HG03139 (cell line): ENCODE results near the gene IL6R.
"Not testable (repeated sequence)": the region's sequence is repeated elsewhere in the genome, so short reads cannot be mapped to it uniquely, and the experiment has no call there.

Source experiments
- ATAC-seq: cut with Tn5 transposase; IDR thresholded peaks from one replicate; pipeline ENCODE4 v1.9.1; 2021; ENCODE audit not compliant: unreplicated experiment

IL6R gene

DNA sequence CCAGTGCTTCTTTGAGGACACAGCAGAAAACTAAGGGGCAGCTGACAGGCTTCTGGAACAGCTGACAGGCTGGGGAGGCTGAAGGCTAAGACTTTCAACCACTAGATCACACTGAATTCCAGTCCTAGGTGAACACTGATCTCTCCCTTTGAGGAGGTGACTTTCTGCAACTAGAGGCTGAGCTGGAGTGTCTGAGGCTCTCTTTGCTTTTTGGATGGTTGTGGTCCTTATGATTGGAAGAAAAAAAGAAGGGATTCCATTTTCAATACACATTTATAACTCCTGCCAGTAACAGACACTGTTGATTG lies 1.4 kb downstream of the IL6R start:
- ATAC-seq = no peak

DNA sequence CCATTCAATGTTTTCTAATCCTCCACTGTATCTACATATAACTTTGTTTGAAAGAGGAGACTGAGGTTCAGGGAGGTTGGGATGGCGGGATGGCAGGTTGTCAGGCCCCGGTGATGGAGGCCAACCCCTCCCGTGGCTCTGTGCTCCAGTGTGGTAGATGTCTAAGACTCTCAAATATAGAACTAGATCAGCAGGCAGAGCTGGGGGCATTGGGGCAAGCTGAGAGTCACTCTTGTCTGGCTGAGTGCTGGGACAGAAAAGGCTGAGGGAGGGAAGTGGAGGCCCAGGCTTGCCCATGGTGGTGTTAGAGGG lies 1.7 kb downstream of the IL6R start:
- ATAC-seq = no peak

DNA sequence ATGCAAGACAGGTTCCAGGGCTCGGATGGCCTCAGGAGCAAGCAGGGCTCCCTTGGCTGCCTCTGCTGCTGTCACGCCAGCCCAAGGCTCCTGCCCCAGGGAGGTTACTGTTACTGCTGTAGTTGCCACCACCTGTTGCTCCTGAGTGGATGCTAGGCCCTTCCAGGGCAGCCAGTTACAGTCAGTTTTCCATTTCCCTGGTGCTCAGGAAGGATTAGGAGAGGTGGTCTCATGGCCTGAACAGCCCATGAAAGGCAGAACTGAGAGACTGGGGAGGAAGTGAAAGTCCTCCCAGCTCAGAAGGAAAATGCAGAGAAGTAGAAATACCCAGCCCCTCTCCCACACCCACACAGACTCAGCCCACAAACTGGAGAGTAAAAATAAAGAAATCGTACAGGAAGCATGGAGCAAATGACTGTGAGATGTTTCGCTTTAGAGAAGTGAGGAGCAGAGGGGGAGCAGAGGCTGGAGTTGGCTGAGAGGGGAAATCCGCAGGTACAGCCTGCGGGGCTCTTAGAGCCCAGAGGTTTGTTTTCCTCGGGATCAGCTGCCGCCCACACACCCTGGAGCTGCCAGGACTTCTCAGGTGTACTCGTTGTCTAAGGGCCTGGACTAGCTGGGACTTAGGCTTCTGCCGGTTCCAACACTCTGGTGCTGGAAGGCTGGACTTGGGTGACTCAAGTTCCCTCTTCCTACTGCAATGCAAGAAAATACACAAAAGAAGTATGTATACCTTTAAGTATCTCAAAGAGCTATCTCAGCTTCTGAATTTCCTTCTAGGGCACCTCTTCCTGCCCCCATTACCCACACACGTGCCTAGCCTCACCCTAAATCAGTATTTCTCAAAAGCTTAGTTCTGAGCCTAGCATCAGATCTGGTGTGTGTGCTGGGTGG lies 2.3 kb downstream of the IL6R start:
- no peak for ATAC-seq

DNA sequence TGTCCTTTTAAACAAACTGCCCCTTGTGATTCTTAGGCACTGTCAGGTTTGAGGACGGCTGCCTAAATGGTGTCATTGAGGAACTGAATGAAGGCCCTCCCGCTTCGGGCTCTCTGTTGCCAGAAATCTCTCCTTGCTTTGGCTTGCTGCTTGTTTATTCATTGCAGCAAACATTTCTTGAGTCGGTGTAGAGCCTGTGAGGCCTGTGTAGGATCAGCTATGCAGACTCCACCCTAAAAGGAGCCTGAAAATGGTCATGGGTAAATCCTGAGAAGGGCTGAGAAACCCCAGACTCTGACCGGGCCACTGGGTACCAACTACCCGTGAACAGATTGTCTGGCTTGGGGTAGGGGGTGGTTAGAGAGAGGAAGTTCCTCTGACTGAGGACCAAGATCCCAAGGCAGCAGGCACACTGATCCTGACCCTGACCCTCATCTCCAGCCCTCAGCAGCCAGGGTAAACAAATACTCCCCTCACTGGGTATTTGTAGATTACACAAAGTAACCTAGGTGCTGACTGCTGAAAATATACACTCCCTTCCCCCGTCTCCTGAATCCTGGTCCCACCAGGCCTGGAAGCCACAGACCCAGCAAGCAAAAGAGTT lies 3.1 kb downstream of the IL6R start:
- ATAC-seq = no peak

DNA sequence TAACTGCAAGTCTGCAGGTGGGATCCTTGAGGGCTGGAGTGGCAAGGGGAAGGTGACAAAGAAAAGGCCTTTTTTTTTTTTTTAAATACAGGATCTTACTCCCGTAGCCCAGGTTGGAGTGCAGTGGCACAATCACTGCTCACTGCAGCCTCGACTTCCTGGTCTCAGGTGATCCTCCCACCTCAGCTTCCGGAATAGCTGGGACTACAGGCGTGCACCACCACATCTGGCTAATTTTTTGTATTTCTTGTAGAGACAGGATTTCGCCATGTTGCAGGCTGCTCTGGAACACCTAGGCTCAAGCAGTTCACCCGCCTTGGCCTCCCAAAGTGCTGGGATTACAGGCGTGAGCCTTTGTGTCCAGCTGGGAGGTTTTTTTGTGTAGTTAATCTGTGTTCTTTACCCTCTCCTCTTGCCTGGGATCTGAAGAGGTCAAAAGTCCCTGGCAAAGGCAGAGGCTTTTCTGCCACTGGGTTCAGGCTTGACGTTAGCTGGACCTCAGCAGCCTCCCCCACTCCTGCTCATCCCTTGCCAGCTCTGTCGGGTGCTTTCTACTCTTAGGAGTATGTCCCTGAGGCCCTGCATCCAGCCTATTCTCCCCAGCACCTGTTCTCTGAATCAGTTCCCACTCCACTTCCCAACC lies 5.2 kb downstream of the IL6R start:
- no peak for ATAC-seq

DNA sequence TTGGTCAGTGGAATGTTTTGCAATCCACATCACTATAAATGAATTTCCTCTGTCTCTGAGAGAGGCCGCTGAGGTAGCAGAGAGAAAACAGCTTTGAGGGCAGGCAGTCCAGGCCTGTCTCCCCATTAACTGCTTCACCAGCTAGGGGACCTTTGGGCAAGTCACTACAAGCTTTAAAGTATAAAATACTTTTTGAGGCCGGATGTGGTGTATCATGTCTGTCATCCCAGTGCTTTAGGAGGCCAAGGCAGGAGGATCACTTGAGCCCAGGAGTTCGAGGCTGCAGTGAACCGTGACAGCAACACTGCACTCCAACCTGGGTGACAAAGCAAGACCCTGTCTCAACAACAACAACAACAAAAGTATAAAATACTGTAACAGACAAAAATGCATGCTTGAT lies 6.4 kb downstream of the IL6R start:
- ATAC-seq = no peak

DNA sequence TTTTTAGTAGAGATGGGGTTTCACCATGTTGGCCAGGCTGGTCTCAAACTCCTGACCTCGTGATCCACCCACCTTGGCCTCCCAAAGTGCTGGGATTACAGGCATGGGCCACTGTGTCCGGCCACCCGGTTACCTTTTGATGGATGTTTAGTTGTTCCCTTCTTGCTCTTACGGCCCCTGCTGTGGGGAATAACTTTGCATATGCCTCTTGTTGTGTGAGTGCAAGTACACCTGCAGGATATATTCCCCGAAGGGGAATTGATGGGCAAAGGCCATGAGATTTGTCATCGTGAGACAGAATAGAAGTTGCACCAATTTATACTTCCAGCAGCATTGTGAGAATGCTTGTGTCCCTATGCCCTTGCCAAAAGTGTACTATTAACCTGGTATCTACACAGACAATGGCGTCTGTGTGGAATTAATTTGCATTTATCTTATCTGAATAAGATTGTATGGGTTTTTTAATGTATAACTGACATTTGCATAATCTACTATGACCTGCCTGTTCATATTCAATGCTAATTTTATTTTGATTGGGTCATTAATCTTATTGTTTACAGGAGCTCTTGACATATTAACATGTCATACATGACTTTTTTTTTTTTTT lies 8.1 kb downstream of the IL6R start:
- no peak for ATAC-seq

DNA sequence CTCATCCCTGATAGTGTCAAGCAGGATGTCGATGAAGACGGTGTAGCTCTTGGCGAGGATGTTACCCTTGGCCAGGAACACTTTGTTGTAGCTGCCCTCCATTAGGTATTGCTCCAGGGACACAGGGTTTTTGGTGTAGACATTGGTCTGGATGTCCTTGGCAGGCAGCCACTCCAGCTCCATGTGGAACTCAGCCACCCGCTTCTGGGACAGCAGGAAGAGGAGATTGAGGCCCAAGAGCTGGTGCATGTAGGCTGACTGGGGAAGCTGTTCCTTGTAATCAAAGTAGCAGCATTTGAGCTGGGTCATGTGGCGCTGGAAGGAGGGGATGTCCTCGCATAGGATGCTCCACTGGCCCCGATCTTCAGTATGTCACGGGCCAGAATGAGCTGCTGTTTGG lies 9.5 kb downstream of the IL6R start:
- ATAC-seq = no peak

DNA sequence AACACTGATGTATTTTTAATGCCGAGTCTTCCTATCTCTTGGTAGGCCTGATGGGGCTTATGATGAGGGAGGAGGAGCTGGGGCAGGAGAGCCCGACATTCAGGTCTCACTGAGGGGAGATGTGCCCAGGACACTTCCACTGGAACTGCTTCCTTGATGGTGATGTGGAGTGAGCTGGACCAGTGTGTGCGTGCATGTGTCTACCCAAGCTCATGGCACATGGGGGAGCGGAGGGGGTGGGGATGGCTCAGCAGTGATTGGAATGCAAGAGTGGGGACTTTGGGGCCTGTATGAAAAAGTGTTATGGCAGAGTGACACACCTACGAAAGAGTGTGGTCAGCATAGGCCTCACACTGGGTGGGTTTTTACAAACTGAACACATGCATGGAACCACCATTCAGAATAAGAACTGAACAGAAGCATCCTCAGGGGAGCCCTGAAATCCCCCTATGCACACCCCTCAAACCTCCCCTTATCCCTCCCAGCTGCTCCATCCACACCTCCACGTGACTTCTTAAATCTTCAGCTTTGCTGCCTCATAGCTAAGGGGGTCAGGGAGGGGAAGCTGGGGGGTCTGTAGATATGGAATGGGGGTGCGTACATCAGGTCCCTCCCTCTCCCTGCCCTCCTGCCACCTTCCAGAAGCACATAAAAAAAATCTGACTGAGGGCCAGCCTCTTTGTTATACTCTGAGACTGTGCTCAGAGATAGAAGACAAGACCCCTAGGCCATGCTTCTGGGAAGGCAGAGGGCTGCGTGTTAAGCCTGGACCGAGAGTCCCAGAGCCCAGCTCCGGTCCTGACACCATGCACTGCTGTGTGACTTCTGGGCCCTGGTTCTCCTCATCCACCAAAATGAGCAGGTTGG lies 11.6 kb downstream of the IL6R start:
- no peak for ATAC-seq

DNA sequence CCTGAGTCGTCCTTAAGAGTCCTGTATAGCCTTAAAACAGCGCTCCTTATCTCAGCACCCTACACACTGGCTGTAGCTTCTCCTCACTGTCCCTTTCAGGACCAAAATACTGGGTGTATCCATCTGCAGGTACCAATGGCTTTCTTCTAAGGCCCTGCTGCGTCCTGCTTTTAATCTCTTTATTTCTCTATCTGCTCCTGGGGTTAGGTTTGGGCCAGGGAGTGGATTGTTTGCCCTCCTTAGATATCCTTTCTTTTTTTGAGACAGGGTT lies 12.1 kb downstream of the IL6R start:
- no peak for ATAC-seq

DNA sequence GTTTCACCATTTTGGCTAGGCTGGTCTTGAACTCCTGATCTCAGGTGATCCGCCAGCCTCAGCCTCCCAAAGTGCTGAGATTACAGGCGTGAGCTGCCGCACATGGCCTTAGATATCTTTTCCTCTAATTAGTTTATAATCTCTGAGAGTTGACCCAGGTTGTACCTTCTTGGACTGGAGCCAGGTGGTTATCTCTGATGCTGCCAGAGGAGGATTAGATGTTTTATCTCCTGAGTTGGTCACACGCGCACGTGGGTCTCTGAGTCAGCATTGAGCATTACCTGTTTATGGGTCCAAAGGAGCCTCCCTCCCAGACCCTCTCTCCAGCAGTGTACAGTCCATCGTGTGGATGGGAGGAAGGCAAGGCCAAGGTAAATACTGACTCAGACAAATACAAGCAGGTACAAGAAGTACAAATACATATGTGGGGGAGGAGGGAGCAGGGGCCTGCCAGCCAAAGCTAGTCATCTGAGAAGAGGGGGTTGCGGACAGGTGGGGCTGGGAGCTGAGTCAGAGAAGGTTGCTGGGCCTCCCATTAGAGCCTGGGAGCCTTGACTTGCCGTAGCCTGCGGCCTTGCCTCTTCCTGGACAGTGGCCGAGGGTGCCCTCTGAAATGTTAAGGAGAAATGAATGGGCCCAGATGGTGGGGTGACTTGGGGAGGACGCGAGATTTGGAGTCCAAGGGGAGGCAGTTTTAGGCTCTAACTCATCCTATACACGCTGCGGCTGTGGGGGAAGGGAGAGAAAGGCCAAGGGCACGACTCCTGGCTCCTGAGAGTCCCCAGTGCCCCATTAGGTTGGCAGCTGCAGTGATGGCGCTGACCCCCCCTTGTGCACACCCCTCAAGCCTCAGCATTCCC lies 13.1 kb downstream of the IL6R start:
- no peak for ATAC-seq

DNA sequence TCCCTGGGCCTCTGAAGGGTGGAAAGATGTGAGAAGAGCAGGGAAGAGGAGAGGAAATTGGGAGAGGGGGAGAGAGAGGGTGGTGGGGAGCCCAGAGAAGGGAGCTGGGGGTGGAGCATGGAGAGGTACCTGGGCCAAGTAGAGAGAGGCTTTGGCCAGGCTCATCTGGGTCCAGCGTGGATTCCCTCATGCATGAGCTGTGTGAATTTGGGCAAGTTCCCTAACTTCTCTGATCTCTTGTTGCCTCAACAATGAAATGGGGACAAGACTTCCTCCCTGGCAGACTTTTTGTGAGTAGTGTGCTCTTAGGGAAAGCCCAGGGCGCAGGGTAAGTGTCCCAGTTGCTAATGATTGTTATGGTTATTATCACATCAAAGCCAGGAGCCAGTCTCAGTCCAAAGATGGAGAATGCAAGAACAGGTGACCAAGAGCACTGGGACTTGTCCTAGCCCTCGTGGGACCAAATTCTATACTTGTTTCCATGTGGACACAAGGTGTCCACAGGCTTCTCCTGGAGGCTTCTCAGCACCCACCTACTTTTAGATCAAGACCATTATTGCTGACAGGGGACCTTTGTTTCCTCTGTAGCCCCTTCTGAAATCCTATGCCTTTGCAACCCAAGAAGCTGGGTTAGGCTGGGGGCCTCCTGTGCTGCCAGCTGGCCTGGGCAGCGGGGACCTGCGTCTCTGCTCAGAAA lies 13.9 kb downstream of the IL6R start:
- ATAC-seq = no peak

DNA sequence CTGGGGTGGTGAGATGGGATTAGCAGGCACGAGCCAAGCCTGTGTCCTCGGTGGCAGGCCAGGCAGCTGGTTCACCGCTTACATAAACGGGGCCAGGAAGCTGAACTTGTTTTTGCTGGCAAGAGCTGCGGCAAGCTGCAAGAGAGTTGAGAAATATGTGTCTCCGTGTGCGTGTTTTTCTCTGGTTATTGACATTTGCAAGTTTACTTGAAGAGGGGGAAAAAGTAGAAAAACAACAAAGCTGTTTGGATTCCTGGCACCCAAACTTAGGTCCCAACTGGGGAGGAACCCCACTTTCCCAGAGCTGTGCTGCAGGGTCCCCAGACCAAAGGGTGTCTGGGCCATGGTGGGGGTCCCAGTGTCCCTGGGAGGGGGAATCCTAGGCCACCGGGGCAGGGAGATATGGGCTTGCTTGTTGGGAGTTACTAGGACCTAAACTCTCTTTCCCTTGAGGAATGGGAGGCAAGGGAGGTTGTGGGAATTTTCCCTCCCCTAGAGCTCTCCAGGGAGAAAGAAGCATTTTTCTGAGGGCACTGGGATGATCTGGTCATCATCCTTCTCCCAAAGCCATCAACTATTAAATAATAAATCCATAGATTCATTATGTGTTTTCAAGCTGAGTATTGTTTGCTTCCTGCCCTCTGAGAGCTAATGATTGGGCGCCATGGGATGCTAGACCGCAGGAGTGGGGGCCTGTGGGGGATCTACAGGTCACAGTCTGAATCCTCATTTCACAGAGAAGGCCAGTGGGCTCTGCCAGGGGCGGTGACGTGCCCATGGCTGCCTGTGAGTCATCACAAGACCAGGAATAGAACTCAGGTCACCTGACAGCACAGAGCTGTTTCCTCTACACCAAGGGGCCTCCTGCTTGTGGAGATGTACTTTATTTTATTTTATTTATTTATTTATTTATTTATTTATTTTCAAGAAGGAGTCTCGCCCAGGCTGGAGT lies 14.8 kb downstream of the IL6R start:
- ATAC-seq = no peak

DNA sequence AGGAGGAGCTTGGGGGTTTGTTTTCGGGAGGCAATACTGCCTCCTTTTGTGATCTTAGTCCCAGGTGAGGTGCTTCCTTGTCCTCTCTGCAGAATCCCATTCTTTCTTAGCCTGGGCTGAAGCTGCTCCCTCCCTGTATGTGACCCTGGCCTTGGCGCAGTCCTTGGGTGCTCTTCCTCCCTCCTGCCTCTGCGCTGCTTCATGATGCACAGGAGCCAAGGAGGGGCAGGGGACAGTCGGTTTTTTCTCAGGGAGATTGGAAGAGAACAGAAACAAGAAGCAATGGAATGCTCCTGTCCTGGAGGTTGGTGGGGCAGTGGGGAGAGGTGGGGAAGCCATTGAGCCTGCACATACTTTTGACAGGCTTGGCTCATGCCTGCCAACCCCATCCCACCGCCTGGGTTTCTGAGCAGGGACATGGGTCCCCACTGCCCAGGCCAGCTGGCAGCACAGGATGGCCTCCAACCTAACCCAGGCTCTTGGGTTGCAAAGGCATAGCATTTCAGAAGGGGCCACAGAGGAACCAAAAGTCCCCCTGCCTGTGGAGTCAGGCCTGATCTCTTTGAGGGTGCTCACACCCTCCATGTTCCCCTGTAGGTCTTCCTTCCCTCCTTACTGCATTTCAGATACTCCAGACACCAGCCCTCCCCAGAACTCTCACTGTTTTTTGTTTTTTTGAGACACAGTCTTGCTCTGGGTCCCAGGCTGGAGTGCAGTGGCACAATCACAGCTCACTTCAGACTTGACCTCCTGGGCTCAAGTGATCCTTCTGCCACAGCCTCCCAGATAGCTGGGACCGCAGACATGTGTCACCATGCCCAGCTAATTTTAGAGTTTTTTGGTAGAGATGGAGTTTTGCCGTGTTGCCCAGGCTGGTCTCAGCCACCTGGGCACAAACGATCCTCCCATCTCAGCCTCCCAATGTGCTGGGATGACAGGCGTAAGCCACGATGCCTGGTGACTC lies 16.1 kb downstream of the IL6R start:
- no peak for ATAC-seq

DNA sequence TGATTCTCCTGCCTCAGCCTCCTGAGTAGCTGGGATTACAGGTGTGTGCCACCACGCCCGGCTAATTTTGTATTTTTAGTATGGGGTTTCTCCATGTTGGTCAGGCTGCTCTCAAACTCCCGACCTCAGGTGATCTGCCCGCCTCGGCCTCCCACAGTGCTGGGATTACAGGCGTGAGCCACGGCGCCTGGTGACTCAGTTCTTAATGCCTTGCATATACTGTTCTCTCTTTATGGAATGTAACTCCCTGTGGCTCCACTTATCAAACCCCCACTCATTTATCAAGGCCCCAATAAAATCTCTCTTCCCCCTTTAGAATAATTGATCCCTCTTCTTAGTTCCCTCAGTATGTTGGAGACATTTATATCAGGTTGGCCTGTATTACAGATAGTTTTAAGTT lies 16.9 kb downstream of the IL6R start:
- ATAC-seq = not testable (repeated sequence)

DNA sequence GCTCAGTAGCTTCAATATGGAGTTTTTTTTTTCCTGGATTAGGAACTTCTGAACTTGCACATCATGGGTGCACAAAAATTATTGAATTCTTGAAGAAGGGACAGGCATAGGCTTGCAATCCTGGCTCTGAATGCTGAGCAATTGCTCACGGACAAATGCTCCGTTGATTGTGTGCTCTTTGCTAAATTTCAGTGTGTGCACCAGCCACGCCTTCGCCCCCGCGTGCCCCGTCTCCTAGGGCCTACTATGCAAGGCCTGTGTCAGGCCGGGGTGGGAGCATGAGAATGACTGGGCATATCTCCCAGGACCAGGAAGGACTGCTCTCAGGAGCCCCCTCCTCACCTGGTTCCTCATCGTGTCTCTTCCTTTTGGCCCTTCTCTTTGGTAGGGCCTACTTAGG lies 17.4 kb downstream of the IL6R start:
- no peak for ATAC-seq

DNA sequence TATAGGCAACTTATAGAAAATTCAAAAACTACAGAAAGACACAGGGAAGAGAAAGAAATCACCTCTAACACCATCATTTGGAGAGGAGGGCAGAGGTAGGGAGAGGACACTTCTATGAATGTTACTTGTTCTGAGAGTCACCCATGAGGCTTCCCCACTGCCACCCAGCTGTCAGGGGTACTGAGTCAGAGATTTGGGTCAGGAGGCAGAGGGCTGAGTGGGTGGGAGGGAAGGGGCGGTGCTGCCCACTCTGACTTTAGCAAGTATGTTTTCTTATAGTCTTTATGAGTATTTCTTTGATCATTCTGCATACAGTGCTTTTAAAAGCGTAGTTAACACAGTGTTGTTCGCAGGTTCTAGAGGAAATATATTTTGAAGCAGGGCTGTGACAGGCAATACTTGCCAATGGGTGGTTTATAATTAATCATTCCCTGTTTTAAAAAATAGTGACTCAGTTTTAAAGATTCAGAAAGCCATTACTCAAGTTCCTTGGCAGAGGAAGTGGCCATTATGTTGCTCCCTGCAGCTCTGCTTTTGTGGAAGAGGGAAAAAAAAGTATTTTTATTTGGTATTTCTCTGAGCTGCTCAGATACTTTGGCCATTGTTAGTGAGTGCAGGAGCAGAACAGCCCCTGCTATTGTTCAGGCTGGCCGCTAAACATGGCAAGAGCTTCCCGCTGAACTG lies 18.3 kb downstream of the IL6R start:
- no peak for ATAC-seq
